H1 (cell line): Measurements from ENCODE around the gene DLG4. TPM values are rescaled to one million over a fixed set of nuclear protein-coding genes. Genes with fewer than 3 reads are reported as not detected.

ENCODE experiments used
- BACH1 ChIP-seq: IDR thresholded peaks from 2 replicates; pipeline ENCODE4 v1.6.1; 2012; ENCODE audit warnings: low read length, improper control_type of control experiment
- E2F6 ChIP-seq: IDR thresholded peaks from 2 replicates; pipeline ENCODE4 v1.6.1; 2012; ENCODE audit warnings: inconsistent platforms
- EP300 ChIP-seq, 2 experiments: IDR thresholded peaks; 1 replicate in 1 of 2; 2 replicates in 1 of 2; pipeline ENCODE4 v1.6.1; 2011 to 2012; ENCODE audit warnings: low read depth in 2 of 2, low read length in 2 of 2, mild to moderate bottlenecking in 2 of 2, borderline replicate concordance in 1 of 2, inconsistent platforms in 1 of 2, moderate library complexity in 1 of 2
- EZH2 ChIP-seq: fragments of 200-600 bp; sonication (generic); IDR thresholded peaks from 2 replicates; pipeline ENCODE4 v1.7.1; 2012; ENCODE audit warnings: low read depth, mild to moderate bottlenecking, moderate library complexity, low read length, inconsistent platforms; ENCODE audit not compliant: severe bottlenecking
- GTF2F1 ChIP-seq: IDR thresholded peaks from 2 replicates; pipeline ENCODE4 v1.6.1; 2012; ENCODE audit warnings: low read depth, low read length, improper control_type of control experiment, borderline replicate concordance
- NRF1 ChIP-seq: IDR thresholded peaks from 2 replicates; pipeline ENCODE4 v1.6.1; 2011; ENCODE audit warnings: mild to moderate bottlenecking, low read depth, low read length, improper control_type of control experiment
- POLR2A ChIP-seq, 2 experiments: IDR thresholded peaks; 1 replicate in 1 of 2; 2 replicates in 1 of 2; pipeline ENCODE4 v1.6.1; 2011; ENCODE audit warnings: low read depth in 2 of 2, low read length in 2 of 2, mild to moderate bottlenecking in 2 of 2; ENCODE audit errors: control extremely low read depth in 1 of 2
- POU5F1 ChIP-seq: IDR thresholded peaks from 2 replicates; pipeline ENCODE4 v1.6.1; 2011; ENCODE audit warnings: low read depth, mild to moderate bottlenecking, low read length, moderate library complexity
- RAD21 ChIP-seq, 2 experiments: IDR thresholded peaks in 1 of 2; conservative IDR thresholded peaks in 1 of 2; 2 replicates each; pipeline ENCODE4 v1.6.1; 2011; ENCODE audit warnings: low read depth in 2 of 2, low read length in 2 of 2, improper control_type of control experiment in 1 of 2, inconsistent platforms in 1 of 2, mild to moderate bottlenecking in 1 of 2, moderate library complexity in 1 of 2
- RNF2 ChIP-seq: fragments of 200-900, 300-1000 bp; sonication (generic); IDR thresholded peaks from 2 replicates; pipeline ENCODE4 v1.7.1; 2016; ENCODE audit warnings: borderline replicate concordance, low read depth, mild to moderate bottlenecking, antibody characterized with exemption, low read length; ENCODE audit not compliant: poor library complexity, severe bottlenecking; ENCODE audit errors: missing control alignments
- SP4 ChIP-seq: IDR thresholded peaks from 2 replicates; pipeline ENCODE4 v1.6.1; 2012; ENCODE audit warnings: low read length, inconsistent platforms
- TEAD4 ChIP-seq: IDR thresholded peaks from 2 replicates; pipeline ENCODE4 v1.6.1; 2012; ENCODE audit warnings: low read depth, low read length, inconsistent platforms, mixed read lengths
- polyA plus RNA-seq, 7 experiments: library from polyadenylated mRNA; depleted of rRNA in 3 of 7; stranded (reverse) in 5 of 7; unstranded in 2 of 7; fragments of >200 nt in 5 of 7; fragments of 200-250 nt in 2 of 7; gene quantifications; 1 replicate in 5 of 7; 2 replicates in 1 of 7; 4 replicates in 1 of 7; pipeline versions ENCODE4 v1.2.1 to v1.2.3, GENCODE V29; 2011 to 2013; ENCODE audit warnings: missing spikeins in 2 of 7, mixed read lengths in 2 of 7
- total RNA-seq: library from RNA; stranded (reverse); fragmentation: NEBNext Ultra II Directional; extraction: Animal tissue kit (Norgen Biotek cat#: 25700); gene quantifications from 2 replicates; pipeline ENCODE4 v1.2.1, GENCODE V29; 2021

Gene DLG4
- total and polyA plus RNA-seq, 2 of the 8 experiments (the other 6 are each of a cell fraction or from before 2014, with no cell fraction given), result 18.9 to 45.9 TPM

GRCh38 chr17:7234083-7234951 is 14.7 kb upstream of the DLG4 start, which contains the start of gene DVL2 (continued):
- TF ChIP-seq E2F6 (peak; percentile 78), EZH2 (no peak), NRF1 (peak; percentile 17), EP300 (IDR thresholded peaks at IDR 0.05; ENCODE audit: borderline replicate concordance in 1 of 2, low read depth in 2 of 2, low read length in 2 of 2) (0 out of 3 replicates have a peak, but pooled peaks of 1 of the 2 experiments have one; percentile 61), BACH1 (no peak), RAD21 (IDR thresholded peaks at IDR 0.05 in 1 of 2, conservative IDR thresholded peaks at IDR 0.05 in 1 of 2; ENCODE audit: low read depth in 2 of 2, low read length in 2 of 2) (no peak; a peak in 1 of 4 replicates), POLR2A (IDR thresholded peaks at IDR 0.05; ENCODE audit: control extremely low read depth in 1 of 2, low read depth in 2 of 2, low read length in 2 of 2) (peak; percentile 66 to 89), TEAD4 (peak; percentile 17; the same call in 1 of the 2 replicates), GTF2F1 (peak; percentile 92), POU5F1 (no peak), RNF2 (no peak), SP4 (peak; percentile 99)
